Neural cell (in vitro differentiated cells): ENCODE data around the gene H2BK1.

Experiments
- CTCF ChIP-seq: fragments of 450-650 bp; IDR thresholded peaks from 2 replicates; pipeline ENCODE4 v1.5.1; 2014; ENCODE audit warnings: antibody characterized with exemption, mild to moderate bottlenecking, moderate library complexity; ENCODE audit not compliant: poor library complexity, severe bottlenecking
- TAF1 ChIP-seq: IDR thresholded peaks from 2 replicates; pipeline ENCODE4 v1.6.1; 2012; ENCODE audit warnings: low read depth

- no peak for TF ChIP-seq CTCF
- no peak for TF ChIP-seq TAF1
These were observed 23.5 kb downstream of the H2BK1 start, which contains the start of gene ASB10 for GRCh38 chr7:151186640-151187408.
